Trophoblast cell (in vitro differentiated cells and primary cell): Measurements from ENCODE around the gene SULT1A3.

Experiments used
- DNase-seq, 2 donors: peaks; one replicate each; pipeline ENCODE4 v3.0.0-alpha.2; 2016
- H2AFZ ChIP-seq: 2 replicates; pipeline ENCODE4 v1.6.1; 2013; ENCODE audit warnings: low read length, moderate library complexity, mild to moderate bottlenecking; ENCODE audit not compliant: insufficient read depth, poor library complexity
- H2AK5ac ChIP-seq: 2 replicates; pipeline ENCODE4 v1.6.1; 2013; ENCODE audit warnings: mild to moderate bottlenecking, low read length
- H2BK120ac ChIP-seq: 2 replicates; pipeline ENCODE4 v1.6.1; 2013; ENCODE audit warnings: low read length, mild to moderate bottlenecking, moderate library complexity; ENCODE audit not compliant: insufficient read depth, poor library complexity
- H2BK12ac ChIP-seq: 2 replicates; pipeline ENCODE4 v1.6.1; 2013; ENCODE audit warnings: mild to moderate bottlenecking, low read length, moderate library complexity
- H2BK5ac ChIP-seq: 2 replicates; pipeline ENCODE4 v1.6.1; 2013; ENCODE audit warnings: low read length, low read depth, moderate library complexity, mild to moderate bottlenecking; ENCODE audit not compliant: poor library complexity
- H3K14ac ChIP-seq: 2 replicates; pipeline ENCODE4 v1.6.1; 2013; ENCODE audit warnings: mild to moderate bottlenecking, low read length
- H3K18ac ChIP-seq: 2 replicates; pipeline ENCODE4 v1.6.1; 2013; ENCODE audit warnings: mild to moderate bottlenecking, low read length
- H3K23ac ChIP-seq: 2 replicates; pipeline ENCODE4 v1.6.1; 2013; ENCODE audit warnings: low read length
- H3K27ac ChIP-seq: 2 replicates; pipeline ENCODE4 v1.5.1; 2013; ENCODE audit warnings: low read depth, mild to moderate bottlenecking, inconsistent platforms, low read length, moderate library complexity
- H3K27me3 ChIP-seq: 2 replicates; pipeline ENCODE4 v1.6.1; 2013; ENCODE audit warnings: inconsistent platforms, mild to moderate bottlenecking, low read length, moderate library complexity; ENCODE audit not compliant: insufficient read depth
- H3K36me3 ChIP-seq, 2 experiments: 1 replicate in 1 of 2; 2 replicates in 1 of 2; pipeline ENCODE4 v1.6.1; 2013; ENCODE audit warnings: low read length in 2 of 2, mild to moderate bottlenecking in 2 of 2, moderate library complexity in 1 of 2; ENCODE audit not compliant: insufficient read depth in 2 of 2, control insufficient read depth in 1 of 2
- H3K4ac ChIP-seq: 2 replicates; pipeline ENCODE4 v1.6.1; 2013; ENCODE audit warnings: low read depth, mild to moderate bottlenecking, low read length, moderate library complexity
- H3K4me1 ChIP-seq, 2 experiments: 1 replicate in 1 of 2; 2 replicates in 1 of 2; pipeline ENCODE4 v1.6.1; 2013; ENCODE audit warnings: low read length in 2 of 2, mild to moderate bottlenecking in 2 of 2, moderate library complexity in 1 of 2; ENCODE audit not compliant: insufficient read depth in 2 of 2, control insufficient read depth in 1 of 2
- H3K4me2 ChIP-seq: 2 replicates; pipeline ENCODE4 v1.6.1; 2013; ENCODE audit warnings: inconsistent platforms, mild to moderate bottlenecking, low read length, moderate library complexity
- H3K4me3 ChIP-seq: 2 replicates; pipeline ENCODE4 v1.5.1; 2013; ENCODE audit warnings: mild to moderate bottlenecking, low read depth, low read length, inconsistent platforms
- H3K79me1 ChIP-seq: one replicate; pipeline ENCODE4 v1.6.1; 2013; ENCODE audit warnings: low read length
- H3K79me2 ChIP-seq: 2 replicates; pipeline ENCODE4 v1.6.1; 2013; ENCODE audit warnings: low read length, mild to moderate bottlenecking; ENCODE audit not compliant: control insufficient read depth, insufficient read depth, poor library complexity
- H3K9ac ChIP-seq: 2 replicates; pipeline ENCODE4 v1.6.1; 2013; ENCODE audit warnings: mild to moderate bottlenecking, low read length
- H3K9me3 ChIP-seq: 2 replicates; pipeline ENCODE4 v1.6.1; 2013; ENCODE audit warnings: low read depth, mild to moderate bottlenecking, control low read depth, inconsistent platforms, low read length; ENCODE audit not compliant: insufficient read depth
- H4K12ac ChIP-seq: 2 replicates; pipeline ENCODE4 v1.6.1; 2013; ENCODE audit warnings: low read depth, mild to moderate bottlenecking, low read length, moderate library complexity
- H4K8ac ChIP-seq: 2 replicates; pipeline ENCODE4 v1.6.1; 2013; ENCODE audit warnings: low read depth, mild to moderate bottlenecking, low read length, moderate library complexity
- H4K91ac ChIP-seq: one replicate; pipeline ENCODE4 v1.6.1; 2013; ENCODE audit warnings: low read depth, mild to moderate bottlenecking, low read length, moderate library complexity
- WGBS: extraction: QIAGEN DNeasy Blood & Tissue Kit; methylation state at CpG from one replicate; pipeline ENCODE4 v1.1.7; 2013; ENCODE audit warnings: missing lambda C conversion rate; ENCODE audit not compliant: insufficient read length, insufficient coverage; ENCODE audit errors: extremely low coverage; 5-methylcytosine and 5-hydroxymethylcytosine counted together

The SULT1A3 gene

DNA sequence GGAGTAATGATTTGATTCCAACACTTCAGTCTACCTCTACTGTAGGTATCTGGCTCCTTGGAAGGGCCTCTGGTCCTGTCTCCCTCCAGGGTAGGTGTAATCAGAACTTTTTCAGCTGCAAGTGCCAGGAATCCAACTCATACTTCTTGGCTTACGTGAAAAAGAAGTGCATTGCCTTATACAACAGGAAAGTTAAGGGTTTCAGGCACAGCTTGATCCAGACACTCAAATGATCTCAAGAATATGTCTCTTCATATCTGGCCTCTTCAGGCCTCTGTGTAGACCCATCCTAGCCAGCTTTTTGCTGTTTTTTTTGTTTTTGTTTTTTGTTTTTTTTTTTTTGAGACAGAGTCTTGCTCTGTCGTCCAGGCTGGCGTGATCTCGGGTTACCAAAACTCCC, 19.9 kb upstream of the SULT1A3 start:
- no peak overlapping the region for H2BK120ac ChIP-seq
- H3K9ac ChIP-seq: no peak overlapping the region
- no peak overlapping the region for H3K4me3 ChIP-seq
- H4K8ac ChIP-seq: no peak overlapping the region
- no peak overlapping the region for H3K18ac ChIP-seq
- no peaks in the 10 kb centered on the region for H3K27me3 ChIP-seq
- H3K23ac ChIP-seq: no peak overlapping the region
- H3K27ac ChIP-seq: no peak overlapping the region
- H3K4me2 ChIP-seq: no peak overlapping the region
- H2AK5ac ChIP-seq: no peak overlapping the region
- H3K4me1 ChIP-seq: peaks cover 3 to 9% of the 10 kb centered on the region in 2 experiments
- no peaks in the 10 kb centered on the region for H3K36me3 ChIP-seq
- no peaks in the 10 kb centered on the region for H3K79me1 ChIP-seq
- DNase-seq: peak in 1 of 2 donors; percentile 22
- no peak overlapping the region for H2AFZ ChIP-seq
- WGBS: no CpG with 5 or more reads among the region's 4 CpGs
- no peaks in the 10 kb centered on the region for H3K79me2 ChIP-seq
- no peak overlapping the region for H2BK5ac ChIP-seq
- no peak overlapping the region for H2BK12ac ChIP-seq
- no peak overlapping the region for H3K14ac ChIP-seq
- H3K4ac ChIP-seq: no peak overlapping the region
- H4K91ac ChIP-seq: no peak overlapping the region
- peaks cover 3% of the 10 kb centered on the region for H3K9me3 ChIP-seq
- H4K12ac ChIP-seq: no peak overlapping the region

DNA sequence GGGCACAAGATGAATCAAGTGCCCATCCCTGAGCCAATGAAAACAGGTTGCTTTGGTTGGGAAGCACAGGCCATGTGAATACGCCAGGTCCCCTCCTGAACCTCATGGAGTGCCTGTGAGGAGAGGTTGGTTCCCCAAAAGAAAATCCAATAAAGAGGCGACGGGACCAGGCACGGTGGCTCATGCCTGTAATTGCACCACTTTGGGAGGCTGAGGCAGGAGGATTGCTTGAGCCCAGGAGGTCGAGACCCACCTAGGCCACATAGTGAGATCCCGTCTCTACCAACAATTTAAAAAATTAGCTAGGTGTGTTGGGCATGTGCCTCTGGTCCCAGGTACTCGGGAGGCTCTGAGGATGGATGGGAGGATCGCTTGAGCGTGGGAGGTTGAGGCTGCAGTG, 19.1 kb upstream of the SULT1A3 start:
- Histone ChIP-seq H3K4me1 (peaks cover 3 to 9% of the 10 kb centered on the region in 2 experiments), H3K79me2 (no peaks in the 10 kb centered on the region), H3K4ac (no peak overlapping the region), H3K4me3 (no peak overlapping the region), H3K27ac (no peak overlapping the region), H2BK120ac (no peak overlapping the region), H3K79me1 (no peaks in the 10 kb centered on the region), H4K12ac (no peak overlapping the region), H3K36me3 (no peaks in the 10 kb centered on the region), H2BK5ac (no peak overlapping the region), H4K91ac (no peak overlapping the region), H2BK12ac (no peak overlapping the region), H2AK5ac (no peak overlapping the region), H3K9me3 (peaks cover 4% of the 10 kb centered on the region), H3K9ac (no peak overlapping the region), H3K18ac (no peak overlapping the region), H3K23ac (no peak overlapping the region), H4K8ac (no peak overlapping the region), H3K27me3 (no peaks in the 10 kb centered on the region), H3K4me2 (no peak overlapping the region), H3K14ac (no peak overlapping the region), H2AFZ (no peak overlapping the region)
- no peak for DNase-seq
- whole genome bisulfite sequencing: no CpG with 5 or more reads among the region's 9 CpGs

DNA sequence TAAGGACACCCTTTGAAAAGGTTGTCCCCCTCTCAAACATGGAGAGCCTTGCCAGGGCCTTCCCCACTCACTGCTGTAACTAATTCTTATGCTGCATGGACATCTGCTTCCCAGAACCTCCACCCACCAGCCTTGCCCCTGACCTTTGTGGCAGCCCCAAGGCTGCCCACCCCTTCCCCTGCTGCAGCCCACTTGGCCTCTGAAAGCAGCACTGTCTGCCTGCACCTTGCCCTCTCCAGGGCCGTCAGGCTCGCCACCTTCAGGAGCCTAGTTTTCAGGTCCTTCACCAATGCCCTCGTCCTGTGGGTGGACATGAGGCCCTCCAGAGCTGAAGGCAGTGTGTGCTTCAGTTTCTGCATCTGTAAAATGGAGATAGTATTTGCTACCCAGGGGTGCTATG, 18.3 kb upstream of the SULT1A3 start:
- Histone ChIP-seq H2BK120ac (no peak overlapping the region), H2BK5ac (no peak overlapping the region), H4K91ac (no peak overlapping the region), H3K36me3 (no peaks in the 10 kb centered on the region), H2BK12ac (no peak overlapping the region), H3K27me3 (no peaks in the 10 kb centered on the region), H3K4me2 (no peak overlapping the region), H3K4me1 (peaks cover 3 to 9% of the 10 kb centered on the region in 2 experiments), H3K79me2 (no peaks in the 10 kb centered on the region), H3K4me3 (no peak overlapping the region), H2AFZ (no peak overlapping the region), H3K4ac (no peak overlapping the region), H3K23ac (no peak overlapping the region), H4K12ac (no peak overlapping the region), H3K14ac (no peak overlapping the region), H2AK5ac (no peak overlapping the region), H4K8ac (no peak overlapping the region), H3K79me1 (no peaks in the 10 kb centered on the region), H3K27ac (no peak overlapping the region), H3K9ac (no peak overlapping the region), H3K9me3 (peaks cover 4% of the 10 kb centered on the region), H3K18ac (no peak overlapping the region)
- DNase-seq: no peak
- no CpG with 5 or more reads among the region's 3 CpGs for WGBS

DNA sequence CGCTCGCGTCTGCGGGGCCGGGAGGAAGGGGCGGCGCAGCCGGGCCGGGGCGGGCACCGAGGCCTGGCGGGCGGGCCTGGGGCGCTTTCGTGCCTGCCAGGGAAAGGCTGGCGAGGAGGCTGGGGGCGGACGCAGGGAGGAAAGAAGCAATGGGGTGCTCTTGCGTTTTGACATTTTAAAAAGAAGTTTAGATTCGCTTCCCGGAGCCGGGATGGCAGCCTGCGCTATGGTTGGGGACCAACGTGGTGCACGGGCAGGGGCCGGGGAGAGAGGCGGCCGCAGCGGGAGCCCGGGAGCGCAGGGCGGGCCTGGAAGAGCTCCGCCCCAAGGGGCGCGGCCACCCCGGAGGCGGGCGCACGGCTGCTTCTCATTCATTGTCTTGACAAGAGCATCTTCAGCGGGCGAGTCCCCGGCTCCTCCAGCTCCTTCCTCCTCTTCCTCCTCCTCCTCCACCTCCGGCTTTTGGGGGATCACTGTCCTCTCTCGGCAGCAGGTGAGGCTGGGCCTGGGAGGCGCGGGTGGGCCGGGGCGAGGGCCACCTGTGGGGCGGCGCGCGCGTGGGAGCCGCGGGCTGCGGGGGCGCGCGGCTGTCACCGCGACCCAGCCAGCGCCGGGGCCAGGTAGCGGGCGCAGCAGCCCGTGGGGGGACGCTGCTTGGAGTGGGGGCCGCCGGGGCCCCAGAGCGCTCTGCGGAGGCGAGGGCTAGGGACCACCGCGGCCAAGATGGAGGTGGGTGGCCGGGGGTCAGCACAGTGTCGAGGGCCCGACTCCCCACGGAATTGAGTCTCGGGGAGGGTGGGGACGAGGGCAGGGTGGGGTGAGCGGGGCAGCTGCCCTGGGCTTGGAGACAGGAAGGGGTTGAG, 15.6 kb upstream of the SULT1A3 start, which contains the start of gene CORO1A:
Gene CORO1A (plus strand): TSS at position 370 of the 863 bp plus-strand sequence. CDS start 1,608 bp downstream, outside the sequence.
- no CpG with 5 or more reads among the region's 81 CpGs for WGBS

More for the DNA sequence above, 15.6 kb upstream of the SULT1A3 start, which contains the start of gene CORO1A:
- Histone ChIP-seq H3K27ac (no peak within 1 kb of the TSS), H2AFZ (peak within 1 kb of the TSS; percentile 33), H3K4me1 (peaks cover 3 to 9% of the 10 kb centered on the region in 2 experiments), H3K79me1 (no peaks in the 10 kb centered on the region), H4K8ac (peak within 1 kb of the TSS; percentile 45), H3K9me3 (peaks cover 3% of the 10 kb centered on the region), H3K79me2 (no peaks in the 10 kb centered on the region), H3K4ac (no peak within 1 kb of the TSS), H3K4me2 (peak within 1 kb of the TSS; percentile 90), H3K27me3 (no peaks in the 10 kb centered on the region), H2BK12ac (no peak within 1 kb of the TSS), H3K23ac (no peak within 1 kb of the TSS), H3K4me3 (peak within 1 kb of the TSS; percentile 72), H3K14ac (no peak within 1 kb of the TSS), H4K91ac (no peak within 1 kb of the TSS), H4K12ac (peak within 1 kb of the TSS; percentile 31), H2BK5ac (no peak within 1 kb of the TSS), H3K36me3 (no peaks in the 10 kb centered on the region), H3K9ac (no peak within 1 kb of the TSS), H2AK5ac (no peak within 1 kb of the TSS), H2BK120ac (no peak within 1 kb of the TSS), H3K18ac (no peak within 1 kb of the TSS)
- peak; percentile 79 to 92 for DNase-seq
